ENCODE results near the gene SCGB1D4.
"Not testable (repeated sequence)": the region's sequence is repeated elsewhere in the genome, so short reads cannot be mapped to it uniquely, and the experiment has no call there.

The SCGB1D4 gene

GRCh38 chr11:62325781-62326180, 26.9 kb upstream of the SCGB1D4 start:
- H2AFZ ChIP-seq (ENCODE audit: low read depth, low read length); H3K27me3 ChIP-seq (ENCODE audit: insufficient read depth, low read length, poor library complexity); ATAC-seq (ENCODE audit: insufficient read depth, low read depth); H3K9me3 ChIP-seq (ENCODE audit: insufficient read depth, low read length, severe bottlenecking); H3K4me3 ChIP-seq (ENCODE audit: low read depth in 1 of 2, low read length in 2 of 2); H3K27ac ChIP-seq (ENCODE audit: low read length); DNase-seq; H3K79me2 ChIP-seq (ENCODE audit: insufficient read depth, low read length); H3K9ac ChIP-seq (ENCODE audit: low read depth, low read length); H4K20me1 ChIP-seq (ENCODE audit: insufficient read depth, low read length); H3K4me1 ChIP-seq (ENCODE audit: insufficient read depth, low read length); H3K4me2 ChIP-seq (ENCODE audit: insufficient read depth, low read length); H3K36me3 ChIP-seq (ENCODE audit: insufficient read depth, low read length): not testable (repeated sequence)

- ATAC-seq (ENCODE audit: insufficient read depth, low read depth) (peak; percentile 79), DNase-seq (peak; percentile 49)
- Histone ChIP-seq H3K9ac (ENCODE audit: low read depth, low read length) (no peak overlapping the region), H3K27me3 (ENCODE audit: insufficient read depth, low read length, poor library complexity) (peaks cover 10% of the 10 kb centered on the region), H2AFZ (ENCODE audit: low read depth, low read length) (no peak overlapping the region), H4K20me1 (ENCODE audit: insufficient read depth, low read length) (no peaks in the 10 kb centered on the region), H3K9me3 (ENCODE audit: insufficient read depth, low read length, severe bottlenecking) (no peaks in the 10 kb centered on the region), H3K79me2 (ENCODE audit: insufficient read depth, low read length) (no peaks in the 10 kb centered on the region), H3K36me3 (ENCODE audit: insufficient read depth, low read length) (no peaks in the 10 kb centered on the region), H3K4me3 (ENCODE audit: low read depth in 1 of 2, low read length in 2 of 2) (no peak overlapping the region), H3K4me2 (ENCODE audit: insufficient read depth, low read length) (no peak overlapping the region), H3K4me1 (ENCODE audit: insufficient read depth, low read length) (no peaks in the 10 kb centered on the region), H3K27ac (ENCODE audit: low read length) (no peak overlapping the region)
- peak; percentile 80 for TF ChIP-seq CTCF (IDR thresholded peaks at IDR 0.05; ENCODE audit: borderline replicate concordance, extremely low read depth, low read length, poor library complexity, severe bottlenecking)
- TF ChIP-seq EZH2 (IDR thresholded peaks at IDR 0.05; ENCODE audit: borderline replicate concordance, low read depth, low read length, severe bottlenecking): no peak
Measured at GRCh38 chr11:62324731-62325556, 26.1 kb upstream of the SCGB1D4 start.

GRCh38 chr11:62322524-62322923, 23.6 kb upstream of the SCGB1D4 start:
- peaks cover 10% of the 10 kb centered on the region for H3K27me3 ChIP-seq (ENCODE audit: insufficient read depth, low read length, poor library complexity)
- H3K79me2 ChIP-seq (ENCODE audit: insufficient read depth, low read length): no peaks in the 10 kb centered on the region
- no peak overlapping the region for H3K27ac ChIP-seq (ENCODE audit: low read length)
- no peak overlapping the region for H2AFZ ChIP-seq (ENCODE audit: low read depth, low read length)
- TF ChIP-seq EZH2 (IDR thresholded peaks at IDR 0.05; ENCODE audit: borderline replicate concordance, low read depth, low read length, severe bottlenecking): no peak
- no peak for TF ChIP-seq CTCF (IDR thresholded peaks at IDR 0.05; ENCODE audit: borderline replicate concordance, extremely low read depth, low read length, poor library complexity, severe bottlenecking)
- no peaks in the 10 kb centered on the region for H3K4me1 ChIP-seq (ENCODE audit: insufficient read depth, low read length)
- ATAC-seq (ENCODE audit: insufficient read depth, low read depth) (no peak), DNase-seq (no peak)
- H3K36me3 ChIP-seq (ENCODE audit: insufficient read depth, low read length): no peaks in the 10 kb centered on the region
- no peaks in the 10 kb centered on the region for H3K9me3 ChIP-seq (ENCODE audit: insufficient read depth, low read length, severe bottlenecking)
- no peaks in the 10 kb centered on the region for H4K20me1 ChIP-seq (ENCODE audit: insufficient read depth, low read length)
- no peak overlapping the region for H3K9ac ChIP-seq (ENCODE audit: low read depth, low read length)
- H3K4me3 ChIP-seq (ENCODE audit: low read depth in 1 of 2, low read length in 2 of 2): no peak overlapping the region
- no peak overlapping the region for H3K4me2 ChIP-seq (ENCODE audit: insufficient read depth, low read length)

- Histone ChIP-seq H3K27me3 (ENCODE audit: insufficient read depth, low read length, poor library complexity) (no peaks in the 10 kb centered on the region), H3K4me1 (ENCODE audit: insufficient read depth, low read length) (no peaks in the 10 kb centered on the region), H4K20me1 (ENCODE audit: insufficient read depth, low read length) (no peaks in the 10 kb centered on the region), H3K4me2 (ENCODE audit: insufficient read depth, low read length) (no peak overlapping the region), H3K79me2 (ENCODE audit: insufficient read depth, low read length) (no peaks in the 10 kb centered on the region), H2AFZ (ENCODE audit: low read depth, low read length) (no peak overlapping the region), H3K36me3 (ENCODE audit: insufficient read depth, low read length) (no peaks in the 10 kb centered on the region), H3K9me3 (ENCODE audit: insufficient read depth, low read length, severe bottlenecking) (no peaks in the 10 kb centered on the region), H3K4me3 (ENCODE audit: low read depth in 1 of 2, low read length in 2 of 2) (no peak overlapping the region), H3K27ac (ENCODE audit: low read length) (no peak overlapping the region), H3K9ac (ENCODE audit: low read depth, low read length) (no peak overlapping the region)
- DNase-seq: no peak
- TF ChIP-seq EZH2 (IDR thresholded peaks at IDR 0.05; ENCODE audit: borderline replicate concordance, low read depth, low read length, severe bottlenecking): no peak
- no peak for TF ChIP-seq CTCF (IDR thresholded peaks at IDR 0.05; ENCODE audit: borderline replicate concordance, extremely low read depth, low read length, poor library complexity, severe bottlenecking)
- no peak for ATAC-seq (ENCODE audit: insufficient read depth, low read depth)
Measured at GRCh38 chr11:62315431-62315830, 16.6 kb upstream of the SCGB1D4 start.

Data from DND-41 (cell line).